ENCODE results near the gene EXOC3L1. TPM values are rescaled to one million over a fixed set of nuclear protein-coding genes. Genes with fewer than 3 reads are reported as not detected.

Gene EXOC3L1
- total RNA-seq, 1 donor from 2014 or later = not detected

DNA sequence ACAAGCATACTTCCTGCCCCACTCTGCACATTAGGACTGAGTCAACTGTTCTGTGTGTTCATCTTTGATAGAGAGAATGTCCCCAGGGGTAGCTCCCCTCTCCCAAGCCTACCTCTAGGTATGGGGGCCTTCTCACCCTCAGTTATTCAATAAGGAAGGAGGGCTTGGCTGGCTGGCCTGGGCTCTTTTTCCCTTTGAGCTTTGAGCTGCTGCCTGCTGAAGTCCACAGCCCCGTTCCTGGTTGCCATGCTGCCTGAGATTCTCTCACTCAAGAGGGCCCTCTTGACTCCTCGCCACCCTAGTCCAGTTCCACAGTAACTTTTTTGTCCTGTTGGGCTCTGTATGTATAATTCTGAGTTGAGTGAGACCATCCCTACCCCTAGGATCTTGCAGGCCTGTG lies 44.2 kb downstream of the EXOC3L1 start:
- H3K4me3 Mint-ChIP-seq = no peak overlapping the region
- Histone ChIP-seq H3K79me2 (ENCODE audit: low read depth) (no peaks in the 10 kb centered on the region), H3K36me3 (no peaks in the 10 kb centered on the region), H3F3A (ENCODE audit: low read depth) (peaks cover 19% of the 10 kb centered on the region), H3K4me3 (no peak overlapping the region), H3K27me3 (peaks cover 17% of the 10 kb centered on the region), H3K4me1 (no peaks in the 10 kb centered on the region), H4K20me1 (ENCODE audit: low read depth) (peaks cover 5% of the 10 kb centered on the region), H2AFZ (replicated peaks) (no peak overlapping the region), H3K9ac (no peak overlapping the region), H3K27ac (no peak overlapping the region), H3K4me2 (no peak overlapping the region), H3K9me3 (ENCODE audit: low read depth) (no peaks in the 10 kb centered on the region)
- H3K4me1 Mint-ChIP-seq = no peaks in the 10 kb centered on the region
- no peak for DNase-seq (ENCODE audit: low spot score)
- H3K27ac Mint-ChIP-seq = no peak overlapping the region
- peaks cover 2% of the 10 kb centered on the region for H3K9me3 Mint-ChIP-seq
- H3K27me3 Mint-ChIP-seq (ENCODE audit: insufficient read depth, low read depth) = peaks cover 14% of the 10 kb centered on the region
- TF ChIP-seq EZH2 (IDR thresholded peaks at IDR 0.05) (no peak), EZH2phosphoT487 (IDR thresholded peaks at IDR 0.05) (no peak)
- TF ChIP-seq, protein P1, sequence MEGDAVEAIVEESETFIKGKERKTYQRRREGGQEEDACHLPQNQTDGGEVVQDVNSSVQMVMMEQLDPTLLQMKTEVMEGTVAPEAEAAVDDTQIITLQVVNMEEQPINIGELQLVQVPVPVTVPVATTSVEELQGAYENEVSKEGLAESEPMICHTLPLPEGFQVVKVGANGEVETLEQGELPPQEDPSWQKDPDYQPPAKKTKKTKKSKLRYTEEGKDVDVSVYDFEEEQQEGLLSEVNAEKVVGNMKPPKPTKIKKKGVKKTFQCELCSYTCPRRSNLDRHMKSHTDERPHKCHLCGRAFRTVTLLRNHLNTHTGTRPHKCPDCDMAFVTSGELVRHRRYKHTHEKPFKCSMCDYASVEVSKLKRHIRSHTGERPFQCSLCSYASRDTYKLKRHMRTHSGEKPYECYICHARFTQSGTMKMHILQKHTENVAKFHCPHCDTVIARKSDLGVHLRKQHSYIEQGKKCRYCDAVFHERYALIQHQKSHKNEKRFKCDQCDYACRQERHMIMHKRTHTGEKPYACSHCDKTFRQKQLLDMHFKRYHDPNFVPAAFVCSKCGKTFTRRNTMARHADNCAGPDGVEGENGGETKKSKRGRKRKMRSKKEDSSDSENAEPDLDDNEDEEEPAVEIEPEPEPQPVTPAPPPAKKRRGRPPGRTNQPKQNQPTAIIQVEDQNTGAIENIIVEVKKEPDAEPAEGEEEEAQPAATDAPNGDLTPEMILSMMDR (IDR thresholded peaks at IDR 0.05) = no peak
- H3K36me3 Mint-ChIP-seq = peaks cover 25% of the 10 kb centered on the region

DNA sequence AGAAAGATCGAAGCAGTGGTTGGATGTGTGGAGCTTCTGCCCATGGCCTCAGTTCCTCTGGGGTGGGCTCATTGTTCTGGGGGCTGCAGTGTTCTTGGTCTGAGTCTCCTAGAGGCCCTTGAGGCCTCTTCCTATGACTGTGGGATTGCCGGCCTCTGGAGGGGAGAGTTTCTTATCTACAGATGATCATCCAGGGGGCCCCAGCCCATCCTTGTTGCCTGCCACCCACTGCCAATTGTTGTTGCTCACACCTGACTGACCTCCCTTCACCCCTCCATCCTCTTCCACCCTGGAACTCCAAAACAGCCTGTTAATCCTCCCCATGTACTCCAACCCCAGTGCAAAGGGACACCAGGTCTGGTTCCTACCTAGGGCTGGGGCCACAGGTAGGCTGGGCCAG lies 45.0 kb downstream of the EXOC3L1 start:
- Mint-ChIP-seq H3K4me3 (no peak overlapping the region), H3K4me1 (no peaks in the 10 kb centered on the region), H3K36me3 (peaks cover 33% of the 10 kb centered on the region), H3K27me3 (ENCODE audit: insufficient read depth, low read depth) (peaks cover 14% of the 10 kb centered on the region), H3K27ac (no peak overlapping the region), H3K9me3 (peaks cover 2% of the 10 kb centered on the region)
- Histone ChIP-seq H3K9me3 (ENCODE audit: low read depth) (no peaks in the 10 kb centered on the region), H3K9ac (no peak overlapping the region), H4K20me1 (ENCODE audit: low read depth) (peaks cover 5% of the 10 kb centered on the region), H2AFZ (replicated peaks) (no peak overlapping the region), H3K79me2 (ENCODE audit: low read depth) (no peaks in the 10 kb centered on the region), H3K27ac (no peak overlapping the region), H3F3A (ENCODE audit: low read depth) (peaks cover 14% of the 10 kb centered on the region), H3K4me3 (no peak overlapping the region), H3K4me1 (no peaks in the 10 kb centered on the region), H3K27me3 (peaks cover 9% of the 10 kb centered on the region), H3K4me2 (no peak overlapping the region), H3K36me3 (no peaks in the 10 kb centered on the region)
- DNase-seq (ENCODE audit: low spot score) = no peak
- TF ChIP-seq EZH2phosphoT487 (IDR thresholded peaks at IDR 0.05) (no peak), EZH2 (IDR thresholded peaks at IDR 0.05) (no peak)
- TF ChIP-seq, protein P1 (IDR thresholded peaks at IDR 0.05) = no peak

DNA sequence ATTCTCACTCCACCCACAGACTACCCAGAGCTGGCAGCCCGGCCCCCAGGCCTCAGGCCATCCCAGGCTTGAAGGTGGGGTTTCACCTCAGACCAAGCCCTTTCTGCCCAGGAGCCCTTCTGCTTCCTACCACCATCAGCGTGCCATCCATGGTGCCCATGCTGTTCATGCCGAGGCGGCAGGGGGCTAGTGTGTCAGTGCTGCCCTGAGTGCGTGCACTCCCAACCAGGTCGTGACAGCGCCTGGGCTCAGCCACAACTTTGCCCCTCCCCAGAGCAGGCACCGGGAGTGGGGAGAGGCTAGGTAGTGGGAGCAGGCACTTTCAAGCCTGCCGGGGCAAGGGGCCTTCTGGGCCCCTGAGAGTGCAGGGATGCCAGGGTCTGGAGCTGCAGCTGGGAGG lies 47.6 kb downstream of the EXOC3L1 start:
- Histone ChIP-seq H3K4me1 (no peaks in the 10 kb centered on the region), H3F3A (ENCODE audit: low read depth) (no peaks in the 10 kb centered on the region), H3K27me3 (no peaks in the 10 kb centered on the region), H3K4me3 (no peak overlapping the region), H3K4me2 (no peak overlapping the region), H3K79me2 (ENCODE audit: low read depth) (no peaks in the 10 kb centered on the region), H3K36me3 (no peaks in the 10 kb centered on the region), H3K9me3 (ENCODE audit: low read depth) (no peaks in the 10 kb centered on the region), H4K20me1 (ENCODE audit: low read depth) (no peaks in the 10 kb centered on the region), H2AFZ (replicated peaks) (no peak overlapping the region), H3K9ac (no peak overlapping the region), H3K27ac (no peak overlapping the region)
- TF ChIP-seq, protein P1 (IDR thresholded peaks at IDR 0.05) = no peak
- TF ChIP-seq EZH2 (IDR thresholded peaks at IDR 0.05) (no peak), EZH2phosphoT487 (IDR thresholded peaks at IDR 0.05) (no peak)
- peaks cover 2% of the 10 kb centered on the region for H3K27me3 Mint-ChIP-seq (ENCODE audit: insufficient read depth, low read depth)
- H3K9me3 Mint-ChIP-seq = no peaks in the 10 kb centered on the region
- DNase-seq (ENCODE audit: low spot score) = no peak
- no peak overlapping the region for H3K27ac Mint-ChIP-seq
- no peak overlapping the region for H3K4me3 Mint-ChIP-seq
- H3K4me1 Mint-ChIP-seq = no peaks in the 10 kb centered on the region
- peaks cover 31% of the 10 kb centered on the region for H3K36me3 Mint-ChIP-seq

All from neural progenitor cell (in vitro differentiated cells).